AG10803 (cell line): ENCODE measurements around the gene ENTREP1.

ENCODE experiments used
- DNase-seq: peaks from one replicate; pipeline ENCODE4 v3.0.0; 2010; ENCODE audit warnings: low read depth
- H3K4me3 ChIP-seq: 2 replicates; pipeline ENCODE4 v1.5.1; 2011; ENCODE audit warnings: mild to moderate bottlenecking, low read length, control low read depth
- CTCF ChIP-seq: conservative IDR thresholded peaks from 2 replicates; pipeline ENCODE4 v1.5.1; 2011; ENCODE audit warnings: mild to moderate bottlenecking, low read length, control low read depth, inconsistent platforms

Gene ENTREP1

GRCh38 chr9:69322256-69322655 lies 2.8 kb upstream of the ENTREP1 start:
- no peak for TF ChIP-seq CTCF
- no peak overlapping the region for H3K4me3 ChIP-seq
- no peak for DNase-seq

- H3K4me3 ChIP-seq, result no peak overlapping the region
- no peak for DNase-seq
- no peak for TF ChIP-seq CTCF
These were observed 1.2 kb upstream of the ENTREP1 start for GRCh38 chr9:69323861-69324260.

DNA sequence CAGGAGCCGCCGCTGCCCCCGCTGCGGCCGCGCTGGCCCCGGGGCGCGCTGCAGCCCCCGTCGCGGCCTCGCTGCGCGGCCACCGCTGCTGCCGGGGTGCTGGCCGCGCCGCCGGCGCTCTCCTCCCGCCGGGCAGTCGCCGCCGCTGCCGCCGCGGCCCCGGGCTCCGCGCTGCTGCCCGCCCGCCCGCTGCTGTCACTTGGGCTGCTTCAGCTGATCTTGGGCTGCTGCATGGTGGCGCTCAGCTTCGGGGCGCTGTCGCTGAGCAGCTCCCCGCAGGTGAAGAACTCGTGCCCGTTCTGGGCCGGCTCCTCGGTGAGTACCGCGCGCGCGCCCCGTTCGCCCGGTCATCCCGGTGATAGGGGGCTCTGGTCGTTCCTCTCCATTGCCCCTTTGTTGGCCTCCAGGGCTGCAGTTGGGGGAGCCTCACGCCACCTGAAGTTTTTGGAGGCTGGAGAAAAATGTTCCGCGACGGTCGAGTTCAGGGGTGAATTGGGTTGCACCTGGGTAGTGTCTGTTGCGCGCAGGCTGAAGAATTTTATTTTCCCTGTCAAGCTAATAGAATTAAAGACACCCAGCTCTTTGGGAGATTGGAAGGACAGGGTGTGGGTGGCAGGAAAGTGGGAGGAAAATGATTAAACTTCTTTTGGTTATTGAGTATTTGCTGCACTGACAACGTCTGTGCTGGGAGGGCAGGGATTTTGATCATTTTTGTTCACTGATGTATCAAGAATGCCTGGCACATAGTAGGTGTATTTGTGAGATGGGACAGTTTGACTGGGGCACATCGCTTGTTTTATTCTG lies 596 bp downstream of the ENTREP1 start:
- H3K4me3 ChIP-seq, result no peak overlapping the region
- no peak for TF ChIP-seq CTCF
- DNase-seq, result no peak

DNA sequence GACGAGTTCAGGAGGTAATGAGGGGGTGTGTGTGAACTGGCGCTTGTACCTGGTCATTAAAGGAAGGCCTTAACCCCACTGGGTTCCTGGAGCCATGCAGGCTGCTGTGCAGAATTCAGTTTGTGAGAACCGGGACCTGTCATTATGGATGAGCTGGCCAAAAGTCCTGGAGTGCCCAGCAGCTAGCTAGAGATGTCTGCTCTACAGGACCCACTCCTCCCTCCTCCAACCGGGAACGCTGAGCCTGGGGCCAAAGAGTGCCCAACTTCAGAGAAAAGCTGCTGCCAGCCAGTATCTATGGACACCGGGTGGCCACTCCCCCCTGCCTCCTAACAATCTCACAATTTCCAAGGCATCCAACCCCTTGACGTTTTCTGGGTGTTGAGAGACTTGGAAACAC lies 1.2 kb downstream of the ENTREP1 start:
- no peak overlapping the region for H3K4me3 ChIP-seq
- TF ChIP-seq CTCF, result no peak
- no peak for DNase-seq

DNA sequence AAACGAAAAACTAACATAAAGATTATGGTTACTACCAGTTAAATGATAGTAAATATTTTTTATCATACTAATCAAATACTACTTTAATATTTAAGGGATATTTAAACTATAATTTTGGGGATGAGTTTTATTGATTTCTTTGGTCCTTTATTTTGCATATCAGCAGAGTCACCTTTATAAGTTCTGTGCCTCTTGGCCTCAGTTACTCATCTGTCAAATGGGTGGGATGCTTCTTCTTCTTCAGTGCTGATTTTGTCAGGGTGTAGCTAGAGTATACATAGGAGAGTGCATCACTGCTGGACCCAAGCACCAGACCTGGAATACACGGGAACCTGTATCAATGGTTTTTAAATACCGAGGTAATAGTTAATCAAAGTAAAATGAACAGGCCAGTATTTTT lies 5.6 kb downstream of the ENTREP1 start:
- no peak overlapping the region for H3K4me3 ChIP-seq
- TF ChIP-seq CTCF, result no peak
- DNase-seq, result no peak

- no peak for TF ChIP-seq CTCF
- no peak overlapping the region for H3K4me3 ChIP-seq
- DNase-seq, result no peak
These were observed 6.4 kb downstream of the ENTREP1 start for GRCh38 chr9:69331444-69331843.

- no peak overlapping the region for H3K4me3 ChIP-seq
- no peak for DNase-seq
- no peak for TF ChIP-seq CTCF
These were observed 7.2 kb downstream of the ENTREP1 start for GRCh38 chr9:69332067-69332685.
